SH-SY5Y (cell line): ENCODE results near the gene MBNL2.

Source experiments
- GATA2 ChIP-seq: IDR thresholded peaks from 2 replicates; pipeline ENCODE4 v1.6.1; 2011; ENCODE audit warnings: mild to moderate bottlenecking, low read depth, low read length
- GATA3 ChIP-seq: IDR thresholded peaks from 2 replicates; pipeline ENCODE4 v1.6.1; 2011; ENCODE audit warnings: low read depth, mild to moderate bottlenecking, low read length, moderate library complexity

- no peak for TF ChIP-seq GATA2
- TF ChIP-seq GATA3 = no peak
Measured at GRCh38 chr13:97435323-97435722, 213.2 kb downstream of the MBNL2 start.
